Bronchial epithelial cell (primary cell): ENCODE data around the gene CMAS. TPM values are rescaled to one million over a fixed set of nuclear protein-coding genes. Genes with fewer than 3 reads are reported as not detected.

Experiments used
- DNase-seq: peaks from one replicate; pipeline ENCODE4 v3.0.0-alpha.2; 2010; ENCODE audit warnings: low read depth
- FAIRE-seq: peaks from 2 replicates; lab custom pipeline; 2011; peaks lifted over from hg19 to GRCh38; lab: Jason Lieb, UNC
- H3K27me3 ChIP-seq: 2 replicates; pipeline ENCODE4 v1.5.1; 2011; ENCODE audit warnings: low read length; ENCODE audit not compliant: control insufficient read depth, insufficient read depth
- H3K36me3 ChIP-seq: 2 replicates; pipeline ENCODE4 v1.5.1; 2011; ENCODE audit warnings: low read length; ENCODE audit not compliant: control insufficient read depth, insufficient read depth
- H3K4me3 ChIP-seq: 2 replicates; pipeline ENCODE4 v1.5.1; 2011; ENCODE audit warnings: mild to moderate bottlenecking, low read depth, low read length, control low read depth
- total RNA-seq: library from RNA; depleted of rRNA; stranded (reverse); fragments of >200 nt; gene quantifications from 2 replicates; pipeline ENCODE4 v1.2.1, GENCODE V29; 2014
- TF ChIP-seq, protein P1 (sequence below): IDR thresholded peaks from 2 replicates; pipeline ENCODE4 v1.5.1; 2011; ENCODE audit warnings: mild to moderate bottlenecking, moderate library complexity, low read length, control low read depth, inconsistent platforms; ENCODE audit not compliant: insufficient read depth, severe bottlenecking

Gene CMAS
- total RNA-seq, 1 donor from 2014 or later, result 26.6 TPM

GRCh38 chr12:22059976-22060647, 14.1 kb downstream of the CMAS start:
- no peak overlapping the region for H3K4me3 ChIP-seq
- FAIRE-seq, result no peak
- no peaks in the 10 kb centered on the region for H3K27me3 ChIP-seq
- H3K36me3 ChIP-seq, result peaks cover 3% of the 10 kb centered on the region
- TF ChIP-seq, protein P1, sequence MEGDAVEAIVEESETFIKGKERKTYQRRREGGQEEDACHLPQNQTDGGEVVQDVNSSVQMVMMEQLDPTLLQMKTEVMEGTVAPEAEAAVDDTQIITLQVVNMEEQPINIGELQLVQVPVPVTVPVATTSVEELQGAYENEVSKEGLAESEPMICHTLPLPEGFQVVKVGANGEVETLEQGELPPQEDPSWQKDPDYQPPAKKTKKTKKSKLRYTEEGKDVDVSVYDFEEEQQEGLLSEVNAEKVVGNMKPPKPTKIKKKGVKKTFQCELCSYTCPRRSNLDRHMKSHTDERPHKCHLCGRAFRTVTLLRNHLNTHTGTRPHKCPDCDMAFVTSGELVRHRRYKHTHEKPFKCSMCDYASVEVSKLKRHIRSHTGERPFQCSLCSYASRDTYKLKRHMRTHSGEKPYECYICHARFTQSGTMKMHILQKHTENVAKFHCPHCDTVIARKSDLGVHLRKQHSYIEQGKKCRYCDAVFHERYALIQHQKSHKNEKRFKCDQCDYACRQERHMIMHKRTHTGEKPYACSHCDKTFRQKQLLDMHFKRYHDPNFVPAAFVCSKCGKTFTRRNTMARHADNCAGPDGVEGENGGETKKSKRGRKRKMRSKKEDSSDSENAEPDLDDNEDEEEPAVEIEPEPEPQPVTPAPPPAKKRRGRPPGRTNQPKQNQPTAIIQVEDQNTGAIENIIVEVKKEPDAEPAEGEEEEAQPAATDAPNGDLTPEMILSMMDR, result no peak
- no peak for DNase-seq

GRCh38 chr12:22064968-22065367, 18.9 kb downstream of the CMAS start:
- FAIRE-seq (no peak), DNase-seq (no peak)
- TF ChIP-seq, protein P1, result no peak
- Histone ChIP-seq H3K36me3 (no peaks in the 10 kb centered on the region), H3K27me3 (no peaks in the 10 kb centered on the region), H3K4me3 (no peak overlapping the region)

GRCh38 chr12:22066310-22066709, 20.3 kb downstream of the CMAS start:
- DNase-seq, result no peak
- Histone ChIP-seq H3K27me3 (no peaks in the 10 kb centered on the region), H3K36me3 (no peaks in the 10 kb centered on the region), H3K4me3 (no peak overlapping the region)
- no peak for FAIRE-seq
- TF ChIP-seq, protein P1, result no peak

DNA sequence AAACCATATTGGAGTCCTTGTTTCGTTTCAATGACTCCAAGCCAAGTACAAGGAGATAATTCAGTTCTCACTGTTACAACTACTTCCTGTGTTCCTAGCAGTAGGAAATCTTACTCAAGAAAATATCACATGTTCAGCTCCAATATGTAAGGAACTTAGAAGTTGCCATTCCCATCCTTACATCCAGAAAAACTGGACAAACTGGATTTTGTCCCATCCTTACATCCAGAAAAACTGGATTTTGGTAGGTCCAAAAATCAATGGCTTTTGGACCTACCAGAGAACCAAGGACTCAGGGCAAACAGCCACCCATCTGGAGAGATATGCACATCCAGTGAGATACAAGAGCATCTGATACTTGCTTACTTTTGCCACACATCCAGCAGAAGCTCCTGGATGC, 23.8 kb downstream of the CMAS start:
- FAIRE-seq, result no peak

DNA sequence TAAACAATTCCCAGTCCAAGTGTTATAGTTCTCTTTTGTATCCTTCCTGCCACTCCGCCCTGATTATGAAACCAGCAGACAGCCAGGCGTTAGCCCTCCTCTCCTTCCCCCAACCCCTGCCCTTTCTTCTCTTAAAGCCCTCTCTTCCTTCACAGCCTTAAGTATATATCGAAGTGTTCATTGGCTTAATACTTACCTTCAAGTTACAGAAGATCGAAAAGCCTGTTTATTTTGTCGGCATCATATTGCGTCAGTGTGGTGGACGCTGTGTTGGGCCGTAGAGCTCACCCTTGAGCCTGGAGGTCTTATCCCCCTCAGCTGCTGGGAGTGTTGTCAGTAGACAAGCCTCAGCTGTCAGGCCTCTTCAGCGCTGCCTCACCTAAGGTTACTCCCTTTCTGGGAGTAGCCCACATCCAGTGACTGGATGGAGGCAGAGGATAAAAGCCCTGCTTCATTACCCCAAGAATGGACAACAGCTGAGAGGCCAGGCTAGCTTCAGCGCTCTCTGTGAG, 36.2 kb downstream of the CMAS start:
- Histone ChIP-seq H3K4me3 (no peak overlapping the region), H3K36me3 (no peaks in the 10 kb centered on the region), H3K27me3 (no peaks in the 10 kb centered on the region)
- TF ChIP-seq, protein P1, result no peak
- FAIRE-seq, result peak; percentile 40
- no peak for DNase-seq

More for the DNA sequence above, 23.8 kb downstream of the CMAS start:
- no peak for DNase-seq
- H3K27me3 ChIP-seq, result no peaks in the 10 kb centered on the region
- no peaks in the 10 kb centered on the region for H3K36me3 ChIP-seq
- TF ChIP-seq, protein P1, result no peak
- no peak overlapping the region for H3K4me3 ChIP-seq

- no peak overlapping the region for H3K4me3 ChIP-seq
- FAIRE-seq (no peak), DNase-seq (peak; percentile 50)
- TF ChIP-seq, protein P1, result peak; percentile 25
- no peaks in the 10 kb centered on the region for H3K36me3 ChIP-seq
- H3K27me3 ChIP-seq, result no peaks in the 10 kb centered on the region
Measured at GRCh38 chr12:22083167-22083566, 37.1 kb downstream of the CMAS start.
